A549 (cell line): ENCODE results near the gene KCNG1. TPM values are rescaled to one million over a fixed set of nuclear protein-coding genes. Genes with fewer than 3 reads are reported as not detected.

ENCODE experiments used
- ATOH8 ChIP-seq: fragments of 250-450 bp; sonication (Bioruptor Pico); IDR thresholded peaks from 2 replicates; pipeline ENCODE4 v1.5.0; 2020; ENCODE audit warnings: low read depth, mild to moderate bottlenecking, moderate library complexity
- BCL3 ChIP-seq: fragments of >200 bp; sonication (Bioruptor Twin); formaldehyde crosslinking; IDR thresholded peaks from 3 replicates; pipeline ENCODE4 v1.6.1; 2016
- BHLHE40 ChIP-seq: IDR thresholded peaks from 2 replicates; pipeline ENCODE4 v1.6.1; 2012; ENCODE audit warnings: low read depth, low read length, inconsistent platforms
- CBX2 ChIP-seq: fragments of 200-600 bp; sonication (generic); IDR thresholded peaks from 2 replicates; pipeline ENCODE4 v1.6.1; 2016; ENCODE audit warnings: low read depth, mild to moderate bottlenecking, borderline replicate concordance
- CBX8 ChIP-seq: fragments of 200-600 bp; sonication (generic); IDR thresholded peaks from 2 replicates; pipeline ENCODE4 v1.6.1; 2016
- CEBPB ChIP-seq, 2 experiments: fragments of >200 bp in 1 of 2; sonication (Bioruptor Twin) in 1 of 2; formaldehyde crosslinking in 1 of 2; IDR thresholded peaks; 2 replicates each; pipeline ENCODE4 v1.6.1; 2012 to 2016
- CTCF ChIP-seq: fragments of >200 bp; sonication (Bioruptor Twin); formaldehyde crosslinking; IDR thresholded peaks from 3 replicates; pipeline ENCODE4 v1.5.1; 2016
- E2F6 ChIP-seq: IDR thresholded peaks from 2 replicates; pipeline ENCODE4 v1.6.1; 2012; ENCODE audit warnings: low read depth, borderline replicate concordance
- EHF ChIP-seq: fragments of 250-450 bp; sonication (Bioruptor Pico); IDR thresholded peaks from 2 replicates; pipeline ENCODE4 v1.5.0; 2020; ENCODE audit warnings: mild to moderate bottlenecking
- ESRRA ChIP-seq: fragments of 150-350 bp; IDR thresholded peaks from 2 replicates; pipeline ENCODE4 v1.6.1; 2014; ENCODE audit warnings: mild to moderate bottlenecking, low read length, borderline replicate concordance
- FOSB ChIP-seq: fragments of 250-450 bp; sonication (Bioruptor Pico); IDR thresholded peaks from 2 replicates; pipeline ENCODE4 v1.5.0; 2020; ENCODE audit warnings: mild to moderate bottlenecking, moderate library complexity
- FOXS1 ChIP-seq: fragments of 250-450 bp; sonication (Bioruptor Pico); IDR thresholded peaks from 2 replicates; pipeline ENCODE4 v1.5.0; 2020; ENCODE audit warnings: mild to moderate bottlenecking, moderate library complexity
- GATA3 ChIP-seq: IDR thresholded peaks from 2 replicates; pipeline ENCODE4 v1.6.1; 2012; ENCODE audit warnings: borderline replicate concordance
- HDAC2 ChIP-seq: fragments of 200-600 bp; sonication (generic); IDR thresholded peaks from 2 replicates; pipeline ENCODE4 v1.6.1; 2016
- HES2 ChIP-seq: fragments of >200 bp; sonication (Bioruptor Twin); formaldehyde crosslinking; IDR thresholded peaks from 2 replicates; pipeline ENCODE4 v1.6.1; 2016
- HEYL ChIP-seq: fragments of 250-450 bp; sonication (Bioruptor Pico); IDR thresholded peaks from 2 replicates; pipeline ENCODE4 v1.8.0; 2021; ENCODE audit warnings: mild to moderate bottlenecking, moderate library complexity
- HMGXB4 ChIP-seq: fragments of 250-450 bp; sonication (Bioruptor Pico); IDR thresholded peaks from 2 replicates; pipeline ENCODE4 v1.5.0; 2021; ENCODE audit warnings: mild to moderate bottlenecking, moderate library complexity, borderline replicate concordance
- HOXA7 ChIP-seq: fragments of 250-450 bp; sonication (Bioruptor Pico); IDR thresholded peaks from 2 replicates; pipeline ENCODE4 v1.5.0; 2020; ENCODE audit warnings: mild to moderate bottlenecking, moderate library complexity
- HOXB13 ChIP-seq: fragments of 250-450 bp; sonication (Bioruptor Pico); IDR thresholded peaks from 2 replicates; pipeline ENCODE4 v1.5.0; 2020; ENCODE audit warnings: low read depth, mild to moderate bottlenecking, moderate library complexity
- HOXB5 ChIP-seq: fragments of 250-450 bp; sonication (Bioruptor Pico); IDR thresholded peaks from 2 replicates; pipeline ENCODE4 v1.5.0; 2020; ENCODE audit warnings: mild to moderate bottlenecking, moderate library complexity
- JUNB ChIP-seq: fragments of >200 bp; sonication (Bioruptor Twin); formaldehyde crosslinking; IDR thresholded peaks from 2 replicates; pipeline ENCODE4 v1.6.1; 2016
- KDM1A ChIP-seq: fragments of 200-600 bp; sonication (generic); IDR thresholded peaks from 2 replicates; pipeline ENCODE4 v1.6.1; 2016; ENCODE audit warnings: low read depth, mild to moderate bottlenecking
- MAZ ChIP-seq: fragments of 150-350 bp; IDR thresholded peaks from 2 replicates; pipeline ENCODE4 v1.6.1; 2014; ENCODE audit warnings: antibody characterized with exemption, low read depth, low read length, borderline replicate concordance
- MYC ChIP-seq: IDR thresholded peaks from 2 replicates; pipeline ENCODE4 v1.6.1; 2012; ENCODE audit warnings: mild to moderate bottlenecking, inconsistent platforms, low read length, improper control_type of control experiment, borderline replicate concordance
- NPAS2 ChIP-seq: fragments of 250-450 bp; sonication (Bioruptor Pico); IDR thresholded peaks from 2 replicates; pipeline ENCODE4 v1.8.0; 2022; ENCODE audit warnings: mild to moderate bottlenecking, moderate library complexity, borderline replicate concordance
- NR3C1 ChIP-seq: fragments of >200 bp; sonication (Bioruptor Twin); formaldehyde crosslinking; IDR thresholded peaks from 3 replicates; pipeline ENCODE4 v1.6.1; 2017
- PBX3 ChIP-seq: IDR thresholded peaks from 2 replicates; pipeline ENCODE4 v1.6.1; 2012
- PHF8 ChIP-seq: fragments of 200-600 bp; sonication (generic); IDR thresholded peaks from 2 replicates; pipeline ENCODE4 v1.6.1; 2016; ENCODE audit warnings: low read depth, mild to moderate bottlenecking, antibody characterized with exemption, moderate library complexity, borderline replicate concordance
- POLR2A ChIP-seq: IDR thresholded peaks from 2 replicates; pipeline ENCODE4 v1.6.1; 2012; ENCODE audit warnings: mild to moderate bottlenecking, low read length
- RAD21 ChIP-seq, 2 experiments: fragments of >200 bp in 1 of 2; sonication (Bioruptor Twin) in 1 of 2; formaldehyde crosslinking in 1 of 2; IDR thresholded peaks in 1 of 2; conservative IDR thresholded peaks in 1 of 2; 2 replicates in 1 of 2; 3 replicates in 1 of 2; pipeline ENCODE4 v1.6.1; 2012 to 2018; ENCODE audit warnings: inconsistent platforms in 1 of 2
- RCOR1 ChIP-seq: fragments of 150-350 bp; IDR thresholded peaks from 2 replicates; pipeline ENCODE4 v1.6.1; 2014; ENCODE audit warnings: antibody characterized with exemption, low read length, low read depth
- RFX5 ChIP-seq: fragments of 450-650 bp; IDR thresholded peaks from 2 replicates; pipeline ENCODE4 v1.7.1; 2014; ENCODE audit warnings: antibody characterized with exemption, mild to moderate bottlenecking, moderate library complexity
- RNF2 ChIP-seq: fragments of 200-600 bp; sonication (generic); IDR thresholded peaks from 2 replicates; pipeline ENCODE4 v1.6.1; 2016; ENCODE audit warnings: low read depth, mild to moderate bottlenecking, antibody characterized with exemption, moderate library complexity, borderline replicate concordance
- SREBF2 ChIP-seq: fragments of 450-650 bp; IDR thresholded peaks from 2 replicates; pipeline ENCODE4 v1.6.1; 2014; ENCODE audit warnings: mild to moderate bottlenecking, moderate library complexity
- TFCP2L1 ChIP-seq: fragments of 250-450 bp; sonication (Bioruptor Pico); IDR thresholded peaks from 2 replicates; pipeline ENCODE4 v1.5.0; 2021; ENCODE audit warnings: mild to moderate bottlenecking
- ZFP36 ChIP-seq: fragments of 450-650 bp; IDR thresholded peaks from 2 replicates; pipeline ENCODE4 v1.6.1; 2014; ENCODE audit warnings: borderline replicate concordance; ENCODE audit not compliant: partially characterized antibody
- ZNF302 ChIP-seq: fragments of 250-450 bp; sonication (Bioruptor Pico); IDR thresholded peaks from 2 replicates; pipeline ENCODE4 v1.9.0; 2021; ENCODE audit warnings: inconsistent platforms, mild to moderate bottlenecking, moderate library complexity
- ZSCAN20 ChIP-seq: fragments of 250-450 bp; sonication (Bioruptor Pico); IDR thresholded peaks from 2 replicates; pipeline ENCODE4 v1.8.0; 2022; ENCODE audit warnings: mild to moderate bottlenecking, moderate library complexity
- polyA plus RNA-seq, 4 experiments: library from polyadenylated mRNA; depleted of rRNA in 3 of 4; stranded (reverse); fragments of >200 nt; fragmentation: RNase III in 1 of 4; extraction: RNeasy Plus Mini Kit Qiagen cat#74134 plus additional on column Dnase treatment in 1 of 4; gene quantifications; 2 replicates in 3 of 4; 3 replicates in 1 of 4; pipeline ENCODE4 v1.2.3, GENCODE V29; 2011 to 2017

Gene KCNG1
- polyA plus RNA-seq, 2 of the 4 experiments (the other 2 are of a cell fraction): 8.5 to 12.3 TPM

GRCh38 chr20:50980071-50980681 is 42.7 kb downstream of the KCNG1 start (continued):
- TF ChIP-seq ZFP36 (no peak), SREBF2 (no peak), BHLHE40 (no peak), PBX3 (peak; percentile 53; the same call in 1 of the 2 replicates), ATOH8 (CRISPR knock-in tag) (no peak), GATA3 (peak; percentile 79; the same call in 1 of the 2 replicates), NPAS2 (CRISPR knock-in tag) (no peak), JUNB (peak; percentile 88), KDM1A (no peak), HES2 (peak; percentile 37; the same call in 1 of the 2 replicates), PHF8 (no peak), POLR2A (no peak), HOXA7 (no peak), HDAC2 (no peak), CBX2 (no peak), ESRRA (no peak), ZNF302 (CRISPR knock-in tag) (no peak), ZSCAN20 (no peak), RNF2 (no peak), RFX5 (no peak), HEYL (CRISPR knock-in tag) (no peak), FOSB (no peak), EHF (CRISPR knock-in tag) (no peak), TFCP2L1 (CRISPR knock-in tag) (no peak), CTCF (no peak), RAD21 (conservative IDR thresholded peaks at IDR 0.05 in 1 of 2, IDR thresholded peaks at IDR 0.05 in 1 of 2) (no peak), CBX8 (no peak), MAZ (no peak), FOXS1 (CRISPR knock-in tag) (no peak), NR3C1 (no peak), HOXB5 (CRISPR knock-in tag) (peak; percentile 56; the same call in 1 of the 2 replicates), HMGXB4 (CRISPR knock-in tag) (no peak), RCOR1 (no peak), CEBPB (IDR thresholded peaks at IDR 0.05) (peak; percentile 91 to 97), BCL3 (no peak), MYC (no peak), HOXB13 (CRISPR knock-in tag) (no peak), E2F6 (no peak)
